Measurements from ENCODE around the gene MSRB1.
"Not testable (repeated sequence)": the region's sequence is repeated elsewhere in the genome, so short reads cannot be mapped to it uniquely, and the experiment has no call there.

The MSRB1 gene

DNA sequence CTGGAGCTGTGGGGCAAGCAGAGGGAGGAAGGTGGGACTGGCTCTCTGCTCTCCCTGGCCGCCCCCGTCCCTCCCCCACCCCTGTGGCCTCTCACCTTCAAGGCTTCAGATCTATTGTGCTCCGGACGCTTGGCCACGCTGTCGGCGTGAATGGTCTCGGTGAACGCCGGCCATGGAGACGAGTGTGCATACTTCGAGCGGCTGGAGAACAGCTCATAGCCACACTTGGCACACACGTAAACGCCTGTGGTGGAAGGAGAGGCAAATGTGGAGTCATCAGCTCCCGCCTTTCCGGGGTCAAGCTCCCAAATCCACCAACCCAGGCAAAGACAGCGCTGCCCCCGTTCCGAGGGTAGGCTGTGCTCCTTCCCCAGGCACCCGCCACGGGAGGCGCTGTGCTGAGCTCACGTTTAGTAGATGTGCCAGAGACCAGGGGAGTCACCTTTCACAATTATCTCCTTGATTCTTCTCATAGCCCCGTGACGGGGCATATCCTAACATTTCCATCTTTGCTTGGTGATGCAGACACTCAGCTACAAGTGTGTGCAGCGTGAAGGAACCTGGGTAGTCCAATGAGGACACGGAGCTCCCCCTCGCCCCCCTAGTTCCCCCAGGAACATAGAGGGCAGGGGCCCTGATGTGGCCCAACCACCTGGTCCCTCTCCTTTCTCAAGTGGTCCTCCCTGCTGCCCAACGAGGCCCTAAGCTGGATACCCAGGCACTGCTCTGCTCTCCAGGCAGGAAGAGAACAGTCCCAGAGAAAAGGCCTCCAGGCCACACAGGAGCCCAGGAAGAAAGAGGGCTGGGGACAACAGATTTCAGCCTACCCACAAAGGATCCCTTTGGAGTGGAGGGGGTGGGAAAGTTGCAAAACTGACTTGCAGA is 1.6 kb downstream of the MSRB1 start:
- no peak for DNase-seq (ENCODE audit: low read depth in 1 of 2, low spot score in 1 of 2)

DNA sequence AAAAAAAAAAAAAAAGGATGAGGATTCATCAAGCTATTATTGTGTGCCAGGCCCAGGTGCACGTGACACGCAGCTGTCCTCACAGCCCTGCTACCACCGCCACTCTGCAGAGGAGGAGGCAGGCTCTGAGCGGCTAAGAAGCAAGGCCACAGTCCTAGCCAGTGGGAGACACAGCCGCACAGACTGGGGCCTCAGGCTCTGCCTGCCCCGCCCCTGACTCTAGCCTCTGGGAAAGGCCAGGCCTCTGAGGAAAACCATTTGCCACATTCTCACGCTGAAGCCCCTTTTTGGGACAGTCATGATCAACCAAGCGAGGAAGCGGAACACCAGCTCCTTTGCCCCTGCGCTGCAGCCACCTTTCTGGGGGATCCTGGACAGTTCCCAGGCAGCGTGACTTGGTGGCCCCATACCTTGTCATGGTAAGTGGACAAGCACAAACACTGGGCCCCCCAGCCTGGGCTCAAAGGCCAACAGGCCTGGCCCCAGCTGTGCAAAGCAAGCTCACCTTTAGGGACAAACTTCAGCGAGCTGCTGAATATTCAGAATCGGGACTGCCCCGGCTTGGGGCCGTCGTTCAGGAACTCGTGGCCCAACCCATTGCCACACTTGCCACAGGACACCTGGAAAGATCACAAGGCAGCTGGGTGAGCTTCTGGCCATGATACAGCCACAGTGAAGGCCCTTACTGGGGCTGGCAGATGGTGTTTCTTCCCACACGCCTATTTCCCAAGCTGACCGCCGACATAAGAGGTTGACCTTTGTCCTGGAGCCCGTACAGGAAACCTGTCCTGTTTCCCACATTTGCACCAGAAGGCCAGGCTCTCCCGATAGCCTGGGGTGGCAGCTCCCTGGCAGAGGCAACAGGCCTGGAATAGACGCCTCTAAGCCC is 2.5 kb downstream of the MSRB1 start:
- no peak for DNase-seq (ENCODE audit: low read depth in 1 of 2, low spot score in 1 of 2)

DNA sequence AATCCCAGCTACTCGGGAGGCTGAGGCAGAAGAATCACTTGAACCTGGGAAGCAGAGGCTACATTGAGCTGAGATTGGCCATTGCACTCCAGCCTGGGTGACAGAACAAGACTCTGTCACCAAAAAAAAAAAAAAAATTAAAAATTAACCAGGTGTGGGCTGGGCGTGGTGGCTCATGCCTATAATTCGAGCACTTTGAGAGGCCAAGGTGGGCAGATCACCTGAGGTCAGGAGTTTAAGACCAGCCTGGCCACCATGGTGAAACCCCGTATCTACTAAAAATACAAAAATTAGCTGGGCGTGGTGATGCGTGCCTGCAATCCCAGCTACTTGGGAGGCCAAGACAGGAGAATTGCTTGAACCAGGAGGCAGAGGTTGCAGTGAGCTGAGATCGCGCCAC is 3.2 kb downstream of the MSRB1 start:
- DNase-seq (ENCODE audit: low read depth in 1 of 2, low spot score in 1 of 2): not testable (repeated sequence)

DNA sequence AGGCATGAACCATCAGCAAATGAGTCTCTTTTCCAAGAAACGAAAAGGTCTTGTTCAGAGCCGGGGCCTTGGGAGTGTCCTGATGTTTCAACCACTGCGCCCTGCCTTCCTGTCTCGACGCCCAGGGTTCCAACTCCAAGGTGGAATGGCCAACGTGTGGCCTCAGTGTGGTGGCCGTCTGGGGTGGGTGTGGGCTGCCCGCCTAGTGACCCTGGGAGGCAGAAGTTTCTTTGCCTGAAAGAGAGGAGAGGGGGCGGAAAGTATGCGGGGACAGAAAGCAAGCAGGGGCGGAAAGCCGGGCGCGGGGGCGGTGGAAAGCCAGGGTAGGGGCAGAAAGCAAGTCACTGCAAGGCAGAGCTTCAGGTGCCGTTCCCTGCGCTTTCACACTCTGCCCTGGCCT is 4.1 kb downstream of the MSRB1 start:
- DNase-seq (ENCODE audit: low read depth in 1 of 2, low spot score in 1 of 2): no peak

DNA sequence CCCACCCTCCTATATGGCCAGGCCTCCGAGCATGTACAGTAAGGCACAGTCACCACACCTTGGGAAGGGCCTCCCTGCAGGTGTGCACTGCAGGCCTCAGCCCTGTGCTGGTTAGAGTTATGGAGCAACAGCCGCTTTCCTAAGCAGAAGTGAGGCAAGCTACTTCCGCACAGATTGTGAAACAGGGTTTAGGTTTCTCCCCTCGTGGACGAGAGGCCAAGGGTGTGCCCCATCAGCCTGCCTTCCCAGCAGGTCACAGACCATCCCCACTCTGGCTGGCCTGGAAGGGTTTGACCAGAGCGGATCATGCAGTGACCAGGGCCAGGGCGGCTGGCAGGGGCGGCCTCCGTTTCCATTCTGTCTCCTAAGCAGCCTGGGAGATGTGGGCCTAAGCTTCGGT is 4.7 kb downstream of the MSRB1 start:
- no peak for DNase-seq (ENCODE audit: low read depth in 1 of 2, low spot score in 1 of 2)

DNA sequence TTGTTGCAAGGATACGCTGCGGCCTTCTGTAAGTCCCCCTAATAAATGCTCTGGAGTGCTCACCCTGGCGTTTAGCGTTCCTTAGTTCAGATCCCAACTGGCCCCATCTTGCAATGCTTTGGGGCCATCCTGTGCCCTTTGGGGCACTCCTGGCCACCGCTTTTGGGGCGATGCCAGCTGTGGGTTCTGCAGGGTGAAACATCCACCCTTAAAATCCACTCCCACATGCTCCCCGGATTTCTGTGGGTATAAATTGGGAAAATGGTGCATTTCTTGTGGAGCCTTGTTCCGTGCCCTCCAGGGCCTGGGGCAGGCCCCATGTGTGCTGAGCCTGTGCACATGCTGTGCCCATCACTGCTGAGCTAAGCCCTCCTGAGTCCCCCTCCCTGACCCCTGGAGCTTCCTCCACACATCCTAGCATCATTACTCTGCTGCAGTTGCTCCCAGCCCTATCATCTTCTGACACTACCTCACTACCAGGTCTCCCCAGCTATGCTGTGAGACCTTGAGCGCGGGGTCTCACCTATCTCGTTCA is 6.0 kb downstream of the MSRB1 start:
- DNase-seq (ENCODE audit: low read depth in 1 of 2, low spot score in 1 of 2): no peak

DNA sequence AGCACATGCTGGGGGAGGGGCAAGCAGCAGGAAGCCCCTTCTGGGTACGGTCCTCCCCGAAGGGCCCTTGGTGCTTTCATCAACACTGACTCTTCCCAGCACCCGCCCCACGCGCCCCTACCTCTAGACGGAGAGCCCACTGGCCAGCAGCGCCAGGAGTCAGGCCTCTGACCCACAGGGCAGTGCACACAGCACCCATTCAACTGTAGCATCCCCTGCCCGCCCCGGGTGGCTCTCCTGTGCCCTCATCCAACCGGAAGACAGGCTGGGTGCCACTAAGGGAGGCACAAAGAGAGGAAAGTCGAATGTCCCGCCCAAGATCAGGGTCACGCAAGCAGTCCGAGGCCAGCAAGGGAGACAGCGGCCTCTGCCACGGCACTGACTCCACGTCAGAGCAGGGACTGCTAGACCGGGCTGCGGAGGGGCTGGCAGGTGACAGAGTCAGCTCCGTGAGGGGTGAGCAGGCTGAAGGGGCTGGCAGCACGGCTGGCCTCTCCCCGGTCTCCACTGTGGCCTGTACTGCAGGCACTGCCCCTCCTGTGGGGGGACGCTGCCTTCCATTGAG is 9.8 kb downstream of the MSRB1 start:
- no peak for DNase-seq (ENCODE audit: low read depth in 1 of 2, low spot score in 1 of 2)

DNA sequence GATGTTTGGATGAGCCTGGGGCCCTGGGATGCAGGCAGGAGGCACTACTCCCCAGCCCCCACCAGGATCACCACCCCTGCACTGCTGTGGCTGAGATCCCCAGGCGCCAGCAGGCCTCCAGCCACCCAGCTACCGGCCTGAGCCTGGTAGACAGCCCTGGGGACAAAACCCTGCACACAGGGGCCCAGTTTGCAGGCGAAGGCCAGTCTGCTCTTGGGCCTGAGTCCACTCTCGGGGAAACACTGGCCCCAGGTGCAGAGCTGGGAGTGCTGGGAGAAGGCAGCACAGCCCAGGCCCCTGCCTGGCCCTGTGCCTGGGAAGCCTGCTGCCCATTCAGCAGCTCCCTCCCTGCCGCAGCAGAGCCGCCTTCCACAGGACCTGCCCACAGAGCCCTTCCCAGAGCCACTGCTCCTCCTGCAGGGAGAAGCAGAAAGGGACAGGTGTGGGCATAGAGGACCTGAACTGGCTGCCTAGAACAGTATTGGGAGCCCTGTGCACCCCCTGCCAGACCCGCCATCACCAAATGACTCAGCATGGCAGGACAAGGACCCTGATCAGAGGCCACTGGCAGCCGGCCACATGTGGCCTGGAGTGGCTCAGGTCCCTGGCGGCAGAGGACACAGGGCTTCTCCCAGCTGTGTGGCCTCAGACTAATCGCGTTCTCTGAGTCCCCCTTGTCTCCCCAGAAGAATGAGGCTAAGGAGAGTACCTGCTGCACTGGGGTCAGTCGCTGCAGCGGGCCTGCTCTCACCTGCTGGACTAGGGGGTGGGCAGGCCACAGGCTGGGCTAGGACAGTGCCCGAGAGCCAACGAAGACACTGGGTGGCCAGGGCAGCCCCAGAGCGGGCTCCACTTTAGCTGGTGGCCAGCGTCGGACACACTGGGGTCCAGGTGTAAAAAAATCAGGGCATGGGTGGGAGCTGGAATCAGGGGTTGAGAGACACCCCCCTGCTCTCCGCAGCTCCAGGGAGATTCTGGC is 10.7 kb downstream of the MSRB1 start:
- DNase-seq (ENCODE audit: low read depth in 1 of 2, low spot score in 1 of 2): no peak

DNA sequence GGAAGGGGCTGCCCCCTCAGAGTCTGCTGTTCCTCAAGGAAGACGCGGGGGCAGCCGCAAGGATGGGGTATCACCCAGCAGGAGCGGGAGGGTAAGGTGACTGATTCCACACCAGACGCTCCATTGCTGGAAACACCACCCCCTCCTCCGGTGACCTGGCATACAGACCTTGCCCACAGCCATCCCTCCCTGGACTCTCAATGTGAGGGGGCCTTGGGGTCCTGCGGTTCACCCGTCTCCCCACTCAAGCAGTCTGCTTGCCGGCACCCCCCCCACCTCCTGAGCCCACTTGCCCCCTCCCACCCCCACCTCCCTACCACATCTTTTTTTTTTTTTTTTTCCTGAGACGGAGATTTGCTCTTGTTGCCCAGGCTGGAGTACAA is 12.7 kb downstream of the MSRB1 start:
- DNase-seq (ENCODE audit: low read depth in 1 of 2, low spot score in 1 of 2): no peak

DNA sequence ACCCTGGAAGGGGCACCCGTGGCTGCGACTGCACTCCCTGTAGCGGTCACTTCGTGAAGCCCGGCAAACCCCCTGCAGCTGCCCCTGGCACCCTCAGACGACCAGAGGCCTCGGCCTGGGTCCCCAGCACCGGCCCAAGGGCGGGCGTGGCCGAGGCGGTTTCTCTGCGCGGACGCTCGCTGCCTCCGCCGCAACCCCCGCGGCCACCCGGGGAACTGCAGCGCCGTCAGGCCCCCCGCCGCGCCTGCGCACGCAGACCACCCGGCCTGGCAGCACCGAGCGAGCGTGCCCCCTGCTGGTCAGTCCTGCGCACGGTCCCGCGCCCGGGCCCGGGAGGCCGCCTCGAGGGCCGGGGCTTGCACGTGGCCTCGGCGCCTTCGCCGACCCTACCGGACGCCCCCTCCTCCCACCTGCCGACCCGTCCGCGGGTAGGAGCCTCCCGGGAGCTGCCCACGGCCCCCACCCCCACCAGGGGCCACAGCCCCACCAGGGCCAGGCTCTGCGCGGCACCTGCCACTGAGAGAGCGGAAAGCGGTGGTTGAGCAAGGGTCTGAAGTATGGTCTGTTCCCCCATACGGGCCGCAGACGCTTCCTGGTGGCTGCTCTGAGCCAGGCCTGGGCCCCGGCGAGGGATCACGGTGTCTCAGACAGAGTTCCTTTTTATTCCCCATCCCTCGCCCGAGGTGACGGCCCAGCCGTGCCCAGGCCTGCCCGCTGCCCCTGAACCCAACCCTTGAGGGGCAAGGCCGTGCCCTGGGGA is 13.2 kb downstream of the MSRB1 start:
- peak; percentile 90 to 94 for DNase-seq (ENCODE audit: low read depth in 1 of 2, low spot score in 1 of 2)

DNA sequence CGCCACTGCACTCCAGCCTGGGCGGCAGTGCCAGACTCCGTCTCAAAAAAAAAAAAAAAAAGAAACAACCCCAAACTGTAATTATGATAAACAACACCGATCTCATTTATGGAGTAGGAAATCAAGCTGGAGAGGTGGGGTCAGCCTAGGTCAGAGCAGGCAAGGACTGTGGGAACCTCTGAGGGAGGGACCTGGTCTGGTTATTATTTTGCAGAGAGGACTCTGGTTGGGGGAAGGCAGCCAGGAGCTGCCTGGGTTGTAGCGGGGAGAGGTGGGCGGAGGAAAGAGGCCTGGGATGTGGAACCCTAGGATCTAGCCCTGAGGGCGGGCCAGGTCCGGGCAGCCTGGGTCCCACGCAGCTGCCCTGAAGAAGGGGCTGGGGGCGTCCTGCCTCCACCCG is 13.9 kb downstream of the MSRB1 start:
- DNase-seq (ENCODE audit: low read depth in 1 of 2, low spot score in 1 of 2): no peak

DNA sequence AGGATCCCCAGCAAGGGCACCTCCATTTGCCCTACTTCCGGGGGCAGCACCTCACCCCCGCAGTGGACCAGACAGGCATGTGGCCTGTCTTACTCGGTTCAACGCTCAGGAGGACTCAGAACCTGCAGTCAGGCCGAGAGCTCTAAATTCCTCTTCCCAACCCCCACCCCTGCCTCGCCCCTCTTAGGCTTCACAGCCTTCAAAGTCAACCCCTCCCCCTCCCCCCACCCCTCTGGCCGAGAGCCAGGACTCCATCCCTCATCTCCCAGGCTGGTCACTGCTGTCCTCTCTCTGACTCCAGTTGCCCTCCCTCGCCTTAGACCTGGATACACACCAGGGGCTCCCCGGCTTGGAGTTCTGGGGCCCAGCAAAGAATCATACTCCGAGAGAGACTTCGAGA is 16.7 kb downstream of the MSRB1 start:
- DNase-seq (ENCODE audit: low read depth in 1 of 2, low spot score in 1 of 2): no peak

DNA sequence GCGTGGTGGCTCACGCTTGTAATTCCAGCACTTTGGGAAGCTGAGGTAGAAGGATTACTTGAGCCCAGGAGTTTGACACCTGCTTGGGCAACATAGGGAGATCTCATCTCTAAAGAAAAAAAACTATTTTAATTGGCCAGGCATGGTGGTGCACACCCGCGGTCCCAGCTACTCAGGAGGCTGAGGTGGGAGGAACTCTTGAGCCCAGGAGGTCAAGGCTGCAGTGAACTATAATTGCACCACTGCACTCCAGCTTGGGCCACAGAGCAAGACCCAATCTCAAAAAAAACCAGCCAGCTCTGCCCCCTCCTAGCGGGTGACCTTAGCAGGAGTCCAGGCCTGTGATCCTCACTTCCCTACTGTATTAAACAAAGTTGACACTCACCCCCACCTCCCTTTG is 18.9 kb downstream of the MSRB1 start:
- DNase-seq (ENCODE audit: low read depth in 1 of 2, low spot score in 1 of 2): no peak

DNA sequence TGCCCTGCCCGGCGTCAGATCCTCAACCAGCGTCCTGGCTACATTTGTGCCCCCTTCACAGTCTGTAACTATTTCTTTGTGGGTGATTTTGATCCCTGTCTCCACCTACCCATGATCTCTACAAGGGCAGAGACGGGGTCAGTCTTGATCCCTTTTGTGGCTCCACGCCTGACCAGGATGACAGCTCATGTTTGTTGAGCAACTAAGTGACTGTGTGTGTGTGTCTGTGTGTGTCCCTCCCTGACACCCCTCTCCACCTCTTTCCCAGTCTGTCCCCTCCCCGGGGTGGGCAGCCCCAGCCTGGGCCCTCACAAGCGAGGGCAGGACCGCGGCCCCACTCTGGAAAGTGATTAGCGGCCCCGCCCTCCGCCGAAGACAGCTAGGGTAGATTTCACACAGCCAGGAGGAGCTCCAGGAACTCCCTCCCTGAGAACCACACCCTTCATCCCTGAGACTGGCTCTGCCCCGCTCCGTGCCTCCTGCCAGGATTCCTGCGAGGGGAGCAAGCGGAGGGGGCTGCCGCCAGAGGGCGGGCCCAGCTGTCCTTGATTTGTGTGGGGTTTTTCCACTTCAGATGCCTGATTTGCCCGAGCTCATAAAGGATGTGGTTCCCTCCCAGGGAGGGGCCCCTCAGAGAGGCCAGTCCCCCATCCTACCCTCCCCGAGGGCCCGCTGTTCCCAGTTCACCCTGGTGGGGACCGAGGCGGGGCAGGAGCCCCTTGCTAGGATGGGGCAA is 19.5 kb downstream of the MSRB1 start:
- DNase-seq (ENCODE audit: low read depth in 1 of 2, low spot score in 1 of 2): no peak

DNA sequence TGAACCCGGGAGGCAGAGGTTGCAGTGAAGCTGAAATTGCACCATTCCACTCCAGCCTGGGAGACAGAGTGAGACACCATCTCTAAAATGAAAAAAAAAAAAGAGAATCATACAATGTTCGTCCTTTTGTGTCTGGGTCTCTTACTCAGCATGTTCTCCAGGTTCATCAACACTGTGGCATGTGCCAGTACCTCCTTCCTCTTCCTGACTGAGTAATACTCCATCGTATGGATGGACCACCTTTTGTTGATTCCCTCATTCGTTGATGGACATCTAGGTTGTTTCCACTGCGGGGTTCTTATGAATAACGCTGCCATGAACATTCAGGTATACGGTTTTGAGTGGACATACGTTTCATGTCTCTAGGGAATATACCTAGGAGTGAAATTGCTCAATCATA is 20.6 kb downstream of the MSRB1 start:
- DNase-seq (ENCODE audit: low read depth in 1 of 2, low spot score in 1 of 2): no peak

DNA sequence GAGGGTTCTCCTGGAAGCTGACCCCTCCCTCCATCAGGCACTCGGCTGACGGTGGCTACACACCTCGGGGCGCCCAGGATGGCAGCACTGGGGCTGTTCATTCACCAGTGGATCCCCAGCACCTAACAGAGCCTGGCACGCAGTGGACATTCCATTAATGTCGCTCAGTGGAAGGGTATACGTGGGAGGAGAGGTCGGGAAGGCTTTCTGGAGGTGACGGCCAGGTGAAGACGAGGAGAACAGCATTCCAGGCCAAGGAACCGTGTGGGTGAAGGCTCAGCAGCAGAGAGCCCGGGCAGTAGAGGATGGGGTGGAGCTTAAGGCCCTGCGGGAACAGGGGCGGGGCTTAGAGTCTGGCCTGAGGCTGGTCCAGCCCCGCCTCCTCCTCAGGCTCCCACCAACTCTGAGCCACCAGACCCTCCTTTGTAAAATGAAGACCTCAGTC is 22.2 kb downstream of the MSRB1 start:
- no peak for DNase-seq (ENCODE audit: low read depth in 1 of 2, low spot score in 1 of 2)

DNA sequence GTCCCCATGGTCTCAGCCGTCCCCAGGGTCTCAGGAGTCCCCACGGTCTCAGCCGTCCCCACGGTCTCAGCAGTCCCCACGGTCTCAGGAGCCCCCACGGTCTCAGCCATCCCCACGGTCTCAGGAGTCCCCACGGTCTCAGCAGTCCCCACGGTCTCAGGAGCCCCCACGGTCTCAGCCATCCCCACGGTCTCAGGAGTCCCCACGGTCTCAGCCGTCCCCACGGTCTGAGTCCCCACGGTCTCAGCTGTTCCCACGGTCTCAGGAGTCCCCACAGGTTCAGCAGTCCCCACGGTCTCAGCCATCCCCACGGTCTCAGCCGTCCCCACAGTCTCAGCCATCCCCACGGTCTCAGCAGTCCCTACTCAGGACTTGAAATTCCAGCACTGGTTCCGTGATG is 22.9 kb downstream of the MSRB1 start:
- not testable (repeated sequence) for DNase-seq (ENCODE audit: low read depth in 1 of 2, low spot score in 1 of 2)

DNA sequence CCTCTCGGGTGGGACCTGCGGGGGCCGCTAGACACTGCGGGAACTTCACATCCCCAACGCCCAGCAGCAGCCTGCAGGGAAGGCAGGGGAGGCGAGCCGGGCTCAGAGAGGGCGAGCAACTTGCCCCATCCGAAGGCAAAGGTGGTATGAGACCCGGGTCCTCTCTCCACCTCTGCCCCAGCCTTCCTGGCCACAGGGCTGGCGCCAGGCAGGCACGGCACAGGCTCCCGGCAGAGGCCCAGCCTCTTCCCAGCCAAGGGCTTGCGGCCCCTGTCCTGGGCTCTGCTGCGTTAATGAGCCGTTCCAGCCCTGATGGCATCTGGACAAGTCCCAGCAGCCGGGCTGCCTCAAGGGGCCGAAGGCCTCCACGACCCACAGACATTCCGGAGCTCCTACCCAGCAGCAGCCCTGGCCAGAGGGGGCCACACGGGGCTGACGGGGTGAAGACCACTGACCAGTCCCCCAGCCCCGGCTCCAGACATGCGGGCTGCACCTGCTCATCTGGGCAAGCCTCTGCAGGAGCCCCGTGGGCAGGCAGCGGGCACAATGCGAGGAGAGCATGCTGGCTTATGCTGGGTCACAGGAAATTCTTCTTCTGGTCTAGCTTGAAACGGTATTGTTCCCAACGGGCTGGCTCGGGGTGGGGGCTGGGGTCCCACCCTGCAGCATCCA is 23.5 kb downstream of the MSRB1 start:
- DNase-seq (ENCODE audit: low read depth in 1 of 2, low spot score in 1 of 2): no peak
